ENCODE measurements around the gene ATP8A1. TPM values are rescaled to one million over a fixed set of nuclear protein-coding genes. Genes with fewer than 3 reads are reported as not detected.

ATP8A1 gene
- total RNA-seq, 2 donors from 2014 or later: 18.6 to 74.0 TPM

DNA sequence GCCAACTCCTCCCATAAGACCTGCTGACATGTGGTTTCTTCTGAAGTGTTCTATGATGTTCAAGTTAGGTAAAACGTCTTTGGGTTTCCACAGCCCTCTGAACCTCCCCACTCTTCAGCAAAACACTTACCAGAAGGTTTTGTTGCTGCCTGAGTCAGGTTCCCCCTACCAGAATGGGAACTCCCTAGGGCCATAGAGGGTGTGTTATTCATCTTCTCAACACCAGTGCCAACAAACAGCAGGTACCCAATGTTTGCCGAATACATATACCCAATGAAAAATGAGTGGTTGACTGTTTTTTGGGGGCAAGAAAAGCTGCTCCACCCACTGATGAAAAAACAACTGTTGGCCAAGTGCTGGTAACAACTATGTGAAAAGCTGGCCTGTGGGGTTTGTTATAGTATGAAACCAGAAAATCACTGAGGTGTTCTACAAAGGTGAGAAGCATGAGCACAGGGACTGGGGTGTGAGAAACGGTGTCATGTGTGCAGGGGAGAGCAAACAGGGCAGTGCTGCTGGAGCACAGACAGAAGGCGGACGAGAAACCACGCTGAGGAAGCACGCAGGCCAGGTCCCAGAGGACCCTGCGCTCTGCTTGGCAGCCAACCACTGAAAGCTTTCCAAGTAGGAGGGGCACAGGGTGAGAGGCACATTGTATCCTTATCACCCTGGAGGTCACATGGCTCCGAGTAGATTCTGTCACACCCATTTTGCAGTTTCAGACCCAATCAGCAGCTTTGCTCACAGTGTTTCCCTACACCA lies 28.8 kb downstream of the ATP8A1 start:
- WGBS: 67% methylated on average over 9 of the region's 9 CpGs

GRCh38 chr4:42626629-42627146 lies 30.2 kb downstream of the ATP8A1 start:
- intact Hi-C loops (cut with DNase I): no loop called here
- Histone ChIP-seq H3K27me3 (replicated peaks; ENCODE audit: insufficient read depth) (no peaks in the 10 kb centered on the region), H3K27ac (no peak overlapping the region), H3K9me3 (no peaks in the 10 kb centered on the region), H3K36me3 (no peaks in the 10 kb centered on the region), H3K4me3 (no peak overlapping the region), H3K4me1 (replicated peaks) (no peaks in the 10 kb centered on the region)
- 93% methylated on average over 4 of the region's 4 CpGs for WGBS
- DNase-seq (ENCODE audit: low spot score): no peak
- no peak for TF ChIP-seq CTCF (IDR thresholded peaks at IDR 0.05)
- TF ChIP-seq POLR2AphosphoS5 (IDR thresholded peaks at IDR 0.05): no peak
- no peak for TF ChIP-seq POLR2A (IDR thresholded peaks at IDR 0.05)

More for the DNA sequence above, 28.8 kb downstream of the ATP8A1 start:
- intact Hi-C loops (cut with DNase I): no loop called here
- Histone ChIP-seq H3K9me3 (no peaks in the 10 kb centered on the region), H3K36me3 (no peaks in the 10 kb centered on the region), H3K27ac (no peak overlapping the region), H3K4me1 (replicated peaks) (no peaks in the 10 kb centered on the region), H3K4me3 (no peak overlapping the region), H3K27me3 (replicated peaks; ENCODE audit: insufficient read depth) (no peaks in the 10 kb centered on the region)
- no peak for TF ChIP-seq POLR2A (IDR thresholded peaks at IDR 0.05)
- TF ChIP-seq CTCF (IDR thresholded peaks at IDR 0.05): no peak
- TF ChIP-seq POLR2AphosphoS5 (IDR thresholded peaks at IDR 0.05): no peak
- DNase-seq (ENCODE audit: low spot score): no peak

DNA sequence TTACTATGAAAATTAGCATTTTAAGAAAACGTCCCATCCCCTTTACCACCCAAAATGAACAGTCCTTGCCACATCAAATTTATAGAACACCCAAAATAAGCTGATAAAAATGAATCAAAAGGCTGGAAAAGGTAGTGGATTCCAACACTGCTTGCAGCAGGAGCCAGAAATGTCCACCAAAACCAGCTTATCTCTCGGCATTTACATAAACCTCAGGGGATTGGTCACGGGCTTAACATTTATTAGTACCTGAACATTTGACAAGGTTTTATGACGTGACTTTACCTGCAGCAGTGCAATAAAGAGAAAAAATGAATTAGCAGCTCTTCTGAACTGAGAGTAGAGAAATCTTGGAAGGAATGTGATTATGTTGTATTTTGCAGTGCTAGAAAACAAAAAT lies 31.6 kb downstream of the ATP8A1 start:
- intact Hi-C loops (cut with DNase I): no loop called here
- WGBS: 35% methylated on average over 4 of the region's 4 CpGs
- Histone ChIP-seq H3K4me1 (replicated peaks) (no peaks in the 10 kb centered on the region), H3K9me3 (no peaks in the 10 kb centered on the region), H3K4me3 (no peak overlapping the region), H3K27ac (no peak overlapping the region), H3K27me3 (replicated peaks; ENCODE audit: insufficient read depth) (no peaks in the 10 kb centered on the region), H3K36me3 (no peaks in the 10 kb centered on the region)
- DNase-seq (ENCODE audit: low spot score): no peak
- TF ChIP-seq POLR2AphosphoS5 (IDR thresholded peaks at IDR 0.05): no peak
- TF ChIP-seq POLR2A (IDR thresholded peaks at IDR 0.05): no peak
- TF ChIP-seq CTCF (IDR thresholded peaks at IDR 0.05): no peak

DNA sequence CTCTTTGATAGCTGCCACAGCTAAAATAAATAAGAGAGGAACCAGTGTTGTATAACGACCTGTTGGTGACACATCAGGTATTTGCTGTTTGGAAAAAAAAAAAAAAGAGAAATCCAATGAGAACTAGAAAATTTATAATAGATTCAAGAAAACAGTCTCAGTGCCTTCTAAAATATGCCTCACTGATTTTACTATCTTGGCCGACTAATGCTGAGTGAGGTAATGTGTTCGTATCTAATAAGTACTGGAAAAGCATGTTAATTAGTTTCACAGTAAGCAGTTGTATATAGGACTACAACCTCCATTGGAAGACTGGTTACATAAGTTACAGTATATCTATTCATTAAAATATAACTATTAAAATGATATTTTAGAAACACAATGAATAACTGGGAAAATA lies 32.4 kb downstream of the ATP8A1 start:
- 89% methylated on average over 3 of the region's 3 CpGs for WGBS
- H3K4me3 ChIP-seq: no peak overlapping the region
- no peaks in the 10 kb centered on the region for H3K9me3 ChIP-seq
- H3K36me3 ChIP-seq: no peaks in the 10 kb centered on the region
- no peaks in the 10 kb centered on the region for H3K4me1 ChIP-seq (replicated peaks)
- intact Hi-C loops (cut with DNase I): no loop called here
- no peak for DNase-seq (ENCODE audit: low spot score)
- no peaks in the 10 kb centered on the region for H3K27me3 ChIP-seq (replicated peaks; ENCODE audit: insufficient read depth)
- TF ChIP-seq POLR2A (IDR thresholded peaks at IDR 0.05) (no peak), POLR2AphosphoS5 (IDR thresholded peaks at IDR 0.05) (no peak), CTCF (IDR thresholded peaks at IDR 0.05) (no peak)
- no peak overlapping the region for H3K27ac ChIP-seq

DNA sequence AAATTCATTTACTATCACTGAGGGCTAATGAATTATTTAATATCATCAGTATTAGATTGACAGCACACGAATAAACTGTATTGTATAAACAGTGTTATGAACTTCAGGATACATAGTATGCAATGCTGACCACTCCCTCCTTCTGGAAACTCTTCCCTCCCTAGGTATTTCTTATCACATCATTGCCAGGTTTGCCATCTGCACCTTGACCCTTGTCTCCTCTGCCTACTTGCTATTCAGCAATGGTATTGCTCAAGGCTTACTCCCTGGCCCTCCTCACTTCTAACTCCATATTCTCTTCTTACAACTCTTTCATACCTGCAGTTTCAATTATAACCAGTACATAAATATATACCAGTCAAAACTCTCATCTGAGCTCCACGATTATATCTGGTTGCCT lies 38.9 kb downstream of the ATP8A1 start:
- Histone ChIP-seq H3K36me3 (no peaks in the 10 kb centered on the region), H3K27me3 (replicated peaks; ENCODE audit: insufficient read depth) (no peaks in the 10 kb centered on the region), H3K9me3 (no peaks in the 10 kb centered on the region), H3K4me1 (replicated peaks) (no peaks in the 10 kb centered on the region), H3K27ac (no peak overlapping the region), H3K4me3 (no peak overlapping the region)
- no peak for DNase-seq (ENCODE audit: low spot score)
- WGBS: 92% methylated on average over 2 of the region's 2 CpGs
- intact Hi-C loops (cut with DNase I): no loop called here
- TF ChIP-seq POLR2AphosphoS5 (IDR thresholded peaks at IDR 0.05) (no peak), CTCF (IDR thresholded peaks at IDR 0.05) (no peak), POLR2A (IDR thresholded peaks at IDR 0.05) (no peak)

Data from prostate gland (tissue), 2 donors.